Sigmoid colon (tissue), 7 donors: ENCODE results near the gene GRM6. TPM values are rescaled to one million over a fixed set of nuclear protein-coding genes. Genes with fewer than 3 reads are reported as not detected.

Experiments
- DNase-seq: peaks from one replicate; pipeline ENCODE4 v3.0.0-alpha.2; 2019
- H3K27ac ChIP-seq, 4 donors: fragments of 200-600 bp; sonication (generic); one replicate each; pipeline ENCODE4 v1.5.1; 2016 to 2019; ENCODE audit warnings: mild to moderate bottlenecking in 1 of 4
- H3K27me3 ChIP-seq, 3 donors: fragments of 200-600 bp; sonication (generic); one replicate each; pipeline ENCODE4 v1.5.1; 2019; ENCODE audit warnings: mild to moderate bottlenecking in 1 of 3
- H3K36me3 ChIP-seq, 4 donors: fragments of 200-600 bp; sonication (generic); one replicate each; pipeline ENCODE4 v1.5.1; 2016 to 2019
- H3K4me1 ChIP-seq, 4 donors: fragments of 200-600 bp; sonication (generic); one replicate each; pipeline ENCODE4 v1.5.1; 2017 to 2019
- H3K4me3 ChIP-seq, 4 donors: fragments of 200-600 bp; sonication (generic); one replicate each; pipeline ENCODE4 v1.5.1; 2017 to 2019; ENCODE audit warnings: mild to moderate bottlenecking in 2 of 4, moderate library complexity in 1 of 4
- H3K9me3 ChIP-seq, 4 donors: fragments of 200-600 bp in 3 of 4; sonication (generic) in 3 of 4; one replicate each; pipeline versions ENCODE4 v1.5.1 to v1.6.1; 2013 to 2019
- CTCF ChIP-seq, 4 experiments: fragments of 450-650 bp in 3 of 4; fragments of 200-600 bp in 1 of 4; IDR thresholded peaks; one replicate each; pipeline ENCODE4 v1.5.1; 2016 to 2019; ENCODE audit warnings: antibody characterized with exemption in 4 of 4, mild to moderate bottlenecking in 3 of 4, moderate library complexity in 2 of 4
- EP300 ChIP-seq, 4 donors: sonication (generic); formaldehyde crosslinking; IDR thresholded peaks; one replicate each; pipeline ENCODE4 v1.6.1; 2017; ENCODE audit warnings: antibody characterized with exemption in 4 of 4
- POLR2A ChIP-seq, 2 donors: fragments of 450-650 bp; IDR thresholded peaks; one replicate each; pipeline ENCODE4 v1.6.1; 2016; ENCODE audit warnings: antibody characterized with exemption in 2 of 2, mild to moderate bottlenecking in 2 of 2, moderate library complexity in 2 of 2
- POLR2AphosphoS5 ChIP-seq, 4 donors: sonication (generic); formaldehyde crosslinking; IDR thresholded peaks; one replicate each; pipeline ENCODE4 v1.6.1; 2017; ENCODE audit warnings: antibody characterized with exemption in 4 of 4
- WGBS, 2 donors: extraction: QIAGEN DNeasy Blood & Tissue Kit; methylation state at CpG; one replicate each; pipeline ENCODE4 v1.1.7; 2013; 5-methylcytosine and 5-hydroxymethylcytosine counted together
- intact Hi-C: fragments of 100-400 bp; cut with DNase I; formaldehyde crosslinking; loops from one replicate; pipeline ENCODE4 v1.15.1; 2023
- polyA plus RNA-seq, 3 donors: library from polyadenylated mRNA; stranded (reverse); fragments of 200-250 nt; gene quantifications; one replicate each; pipeline ENCODE4 v1.2.3, GENCODE V29; 2013
- total RNA-seq, 4 donors: library from RNA; depleted of rRNA; stranded (reverse); fragments of >200 nt; gene quantifications; one replicate each; pipeline ENCODE4 v1.1.0, GENCODE V29; 2016
- donor health status: healthy with polysubstance abuse.
- donor health status: Bipolar disorder and iron deficiency.
- donor health status: healthy.

GRM6 gene
- total and polyA plus RNA-seq, 7 donors: 0.01 TPM; not detected in 6

GRCh38 chr5:178981381-178981780, 13.7 kb downstream of the GRM6 start:
- H3K27ac ChIP-seq: no peak overlapping the region
- peaks cover 23 to 76% (median 59%) of the 10 kb centered on the region in 4 donors for H3K9me3 ChIP-seq
- intact Hi-C loops: no loop called here
- WGBS, 2 donors: 91 to 93% methylated on average over 15 of the region's 15 CpGs
- no peak overlapping the region for H3K4me3 ChIP-seq
- H3K36me3 ChIP-seq: peaks cover 0 to 15% (median 0%) of the 10 kb centered on the region in 4 donors
- TF ChIP-seq CTCF (IDR thresholded peaks at IDR 0.05): no peak
- TF ChIP-seq POLR2AphosphoS5 (IDR thresholded peaks at IDR 0.05): no peak
- TF ChIP-seq EP300 (IDR thresholded peaks at IDR 0.05): no peak
- no peak for TF ChIP-seq POLR2A (IDR thresholded peaks at IDR 0.05)
- DNase-seq: no peak
- H3K4me1 ChIP-seq: no peaks in the 10 kb centered on the region
- H3K27me3 ChIP-seq: no peaks in the 10 kb centered on the region

- Histone ChIP-seq H3K27ac (no peak overlapping the region), H3K27me3 (no peaks in the 10 kb centered on the region), H3K4me1 (no peaks in the 10 kb centered on the region), H3K9me3 (peaks cover 46 to 83% (median 74%) of the 10 kb centered on the region in 4 donors), H3K36me3 (peaks cover 9 to 60% (median 29%) of the 10 kb centered on the region in 4 donors), H3K4me3 (no peak overlapping the region)
- intact Hi-C loops: no loop called here
- 97% methylated on average over 5 of the region's 5 CpGs for WGBS, 2 donors
- DNase-seq: no peak
- TF ChIP-seq EP300 (IDR thresholded peaks at IDR 0.05): no peak
- no peak for TF ChIP-seq POLR2AphosphoS5 (IDR thresholded peaks at IDR 0.05)
- no peak for TF ChIP-seq CTCF (IDR thresholded peaks at IDR 0.05)
- no peak for TF ChIP-seq POLR2A (IDR thresholded peaks at IDR 0.05)
Observed at GRCh38 chr5:178965465-178966055, 29.6 kb downstream of the GRM6 start.

- peak; percentile 69 for DNase-seq
Observed at GRCh38 chr5:178941361-178941760, 53.8 kb downstream of the GRM6 start.

GRCh38 chr5:178940569-178941360, 54.4 kb downstream of the GRM6 start, which contains the start of gene ZNF454:
Gene ZNF454, plus strand, starts transcription at chr5:178941198. Its CDS starts 1,594 bp downstream, at chr5:178942792.
- TF ChIP-seq POLR2A (IDR thresholded peaks at IDR 0.05) (peak in 1 of 2 donors; percentile 8), EP300 (IDR thresholded peaks at IDR 0.05) (no peak), POLR2AphosphoS5 (IDR thresholded peaks at IDR 0.05) (peak; percentile 44 to 82 (median 55))
- DNase-seq: peak; percentile 97
- 8 to 9% methylated on average over 69 of the region's 69 CpGs for WGBS, 2 donors
- H3K4me1 ChIP-seq: peaks cover 0 to 17% (median 9%) of the 10 kb centered on the region in 4 donors
- no peaks in the 10 kb centered on the region for H3K27me3 ChIP-seq
- H3K27ac ChIP-seq: peak within 1 kb of the TSS; percentile 82 to 89 (median 86)
- H3K36me3 ChIP-seq: peaks cover 0 to 2% (median 1%) of the 10 kb centered on the region in 4 donors
- peaks cover 6 to 43% (median 21%) of the 10 kb centered on the region in 4 donors for H3K9me3 ChIP-seq
- H3K4me3 ChIP-seq: peak within 1 kb of the TSS; percentile 62 to 69 (median 67)
- intact Hi-C loops: loop anchor here (1.0 to 5.0 kb wide), 5 partner anchors 43 to 208 kb away; partner anchors contain the start of genes ZFP2, ZNF354A, ZNF354B and ZNF354C

More at GRCh38 chr5:178941361-178941760, 53.8 kb downstream of the GRM6 start:
- H3K9me3 ChIP-seq: peaks cover 5 to 37% (median 19%) of the 10 kb centered on the region in 4 donors
- H3K36me3 ChIP-seq: peaks cover 0 to 8% (median 7%) of the 10 kb centered on the region in 4 donors
- WGBS, 2 donors: 7 to 9% methylated on average over 23 of the region's 23 CpGs
- H3K27me3 ChIP-seq: no peaks in the 10 kb centered on the region
- peak overlapping the region; percentile 62 to 69 (median 67) for H3K4me3 ChIP-seq
- TF ChIP-seq POLR2AphosphoS5 (IDR thresholded peaks at IDR 0.05): no peak
- TF ChIP-seq POLR2A (IDR thresholded peaks at IDR 0.05): no peak
- no peak for TF ChIP-seq EP300 (IDR thresholded peaks at IDR 0.05)
- no peak for TF ChIP-seq CTCF (IDR thresholded peaks at IDR 0.05)
- peak overlapping the region; percentile 82 to 89 (median 86) for H3K27ac ChIP-seq
- H3K4me1 ChIP-seq: peaks cover 0 to 17% (median 9%) of the 10 kb centered on the region in 4 donors
- intact Hi-C loops: loop anchor here (1.0 to 5.0 kb wide), 5 partner anchors 44 to 209 kb away; partner anchors contain the start of genes ZFP2, ZNF354A, ZNF354B and ZNF354C
